ENCODE data around the gene TCL1A.
A peak's percentile ranks its signal among the peaks of the same experiment; 100 is the strongest.
"Not testable (repeated sequence)": the region's sequence is repeated elsewhere in the genome, so short reads cannot be mapped to it uniquely, and the experiment has no call there.

The TCL1A gene, protein sequence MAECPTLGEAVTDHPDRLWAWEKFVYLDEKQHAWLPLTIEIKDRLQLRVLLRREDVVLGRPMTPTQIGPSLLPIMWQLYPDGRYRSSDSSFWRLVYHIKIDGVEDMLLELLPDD

DNA sequence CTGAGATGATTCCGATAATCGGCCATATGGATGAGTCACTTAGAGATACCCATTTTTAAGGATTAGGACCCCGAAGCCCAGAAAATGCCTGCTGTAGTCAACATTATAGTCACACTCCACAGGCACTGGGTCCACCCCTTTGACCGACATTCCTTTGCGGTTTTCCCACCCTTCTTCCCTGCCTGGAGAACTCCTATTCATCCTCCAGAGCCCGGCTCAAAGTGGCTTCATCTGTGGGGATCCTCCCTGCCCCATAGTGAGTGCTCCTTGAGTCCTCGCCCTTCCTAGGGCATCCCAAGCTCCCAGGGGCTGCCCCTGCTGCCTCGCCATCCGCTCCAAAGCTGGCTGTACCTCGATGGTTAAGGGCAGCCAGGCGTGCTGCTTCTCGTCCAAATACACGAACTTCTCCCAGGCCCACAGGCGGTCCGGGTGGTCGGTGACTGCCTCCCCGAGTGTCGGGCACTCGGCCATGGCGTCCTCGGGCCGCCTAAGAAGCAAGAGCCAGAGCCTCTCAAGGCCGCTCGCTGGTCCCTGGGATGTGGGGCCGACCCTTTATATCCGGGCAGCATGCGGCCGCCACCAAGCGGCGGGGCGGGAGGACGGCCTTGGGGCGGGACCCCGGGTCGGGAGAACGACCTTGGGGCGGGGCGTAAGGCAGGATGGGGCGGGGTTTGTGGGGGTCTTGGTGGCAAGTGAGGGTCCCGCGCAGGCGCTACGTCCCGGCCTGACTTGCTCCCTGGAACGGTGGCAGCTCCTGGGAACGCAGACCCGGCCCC is at the start of gene TCL1A:
TSS of gene TCL1A (minus strand) at position 530 of the 776 bp plus-strand sequence. CDS start at position 471, 59 bp downstream.
- no peak for DNase-seq (ENCODE audit: low spot score)

DNA sequence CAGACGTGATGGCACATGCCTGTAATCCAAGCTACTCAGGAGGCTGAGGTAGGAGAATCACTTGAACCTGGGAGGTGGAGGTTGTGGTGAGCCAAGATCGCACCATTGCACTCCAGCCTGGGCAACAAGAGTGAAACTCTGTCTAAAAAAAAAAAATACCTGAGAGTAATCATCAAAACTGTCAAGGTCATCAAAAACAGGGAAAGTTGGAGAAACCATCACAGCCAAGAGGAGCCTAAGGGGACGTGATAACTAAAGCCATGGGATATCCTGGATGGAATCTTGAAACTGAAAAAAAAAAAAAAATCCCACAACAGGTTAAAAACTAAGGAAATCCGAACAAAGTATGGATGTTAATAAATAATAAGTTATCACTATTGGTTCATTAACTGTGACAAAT is 49.1 kb upstream of the TCL1A start:
- not testable (repeated sequence) for DNase-seq (ENCODE audit: low spot score)

DNA sequence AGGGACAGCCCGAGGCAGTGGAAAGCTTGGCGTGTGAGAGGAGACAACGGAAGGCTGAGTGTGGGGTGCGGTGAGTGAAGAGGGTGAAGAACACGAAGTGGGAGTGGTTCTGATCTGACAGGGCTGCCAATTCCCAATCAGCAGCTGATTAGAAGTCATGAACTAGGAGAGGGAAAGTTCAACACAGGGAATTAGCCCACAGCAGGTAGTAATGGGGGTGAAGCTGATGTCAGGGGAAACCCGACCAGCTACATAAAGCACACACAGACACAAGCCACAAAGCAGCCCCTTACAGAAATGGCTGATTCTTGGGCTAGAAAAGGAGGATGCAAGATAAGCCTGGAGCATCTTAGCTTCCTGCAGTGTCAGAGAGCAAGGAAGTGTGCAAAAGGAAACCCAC is 47.5 kb upstream of the TCL1A start:
- DNase-seq (ENCODE audit: low spot score) = no peak

DNA sequence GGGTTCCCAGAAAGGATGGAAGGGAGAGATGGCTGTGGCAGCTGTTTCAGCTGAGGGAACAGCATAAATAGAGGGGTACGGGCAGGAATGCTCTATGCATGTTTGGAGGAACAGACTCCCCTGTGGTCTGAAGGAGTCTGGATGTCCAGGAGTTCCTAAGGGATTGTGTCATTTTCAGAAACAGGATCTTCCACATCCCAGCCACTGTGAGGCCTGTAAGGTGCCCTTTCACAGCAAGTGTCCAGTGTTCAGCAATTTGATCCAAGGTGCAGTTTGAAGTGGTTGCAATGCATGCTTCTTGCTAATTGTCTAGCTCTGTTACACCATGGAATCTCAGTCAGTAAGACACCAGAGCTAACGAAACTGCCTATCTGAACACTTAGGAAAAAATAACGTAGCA is 46.7 kb upstream of the TCL1A start:
- no peak for DNase-seq (ENCODE audit: low spot score)

DNA sequence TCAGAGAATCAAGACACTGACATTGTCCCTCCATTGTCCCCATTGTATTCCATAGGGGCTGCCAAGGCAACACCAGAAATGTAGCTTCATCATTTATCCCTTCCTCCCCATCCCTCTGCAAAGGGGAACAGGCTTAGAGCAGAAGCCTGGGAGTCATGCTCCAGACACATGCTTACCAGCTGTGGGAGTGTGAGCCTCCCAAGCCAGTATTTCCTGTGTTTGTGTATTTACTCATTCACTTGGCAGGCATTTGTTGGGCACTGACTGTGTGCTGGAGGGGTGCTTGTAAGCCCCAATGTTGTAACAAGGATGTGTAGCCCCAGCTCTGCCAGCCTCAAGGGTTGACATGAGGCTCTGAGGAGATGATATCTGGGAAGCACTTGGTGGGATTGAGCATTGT is 46.0 kb upstream of the TCL1A start:
- no peak for DNase-seq (ENCODE audit: low spot score)

DNA sequence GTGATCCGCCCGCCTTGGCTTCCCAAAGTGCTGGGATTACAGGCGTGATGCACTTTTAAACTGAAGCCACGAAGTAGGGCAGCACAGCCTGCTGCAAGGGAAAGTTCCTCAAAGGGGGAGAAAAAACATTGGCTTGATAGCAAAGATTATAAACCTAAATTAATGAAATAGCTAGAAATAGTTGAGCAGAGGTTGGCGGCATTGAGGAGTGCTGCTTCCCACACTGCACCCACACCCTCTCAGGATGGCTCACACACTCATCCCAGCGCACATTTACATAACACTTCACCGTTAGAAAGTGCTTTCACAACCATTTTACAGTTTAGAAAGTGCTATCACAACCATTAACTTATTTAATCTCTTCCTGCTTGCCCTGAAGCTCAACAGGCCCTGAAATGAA is 44.4 kb upstream of the TCL1A start:
- DNase-seq (ENCODE audit: low spot score) = peak; percentile 80

DNA sequence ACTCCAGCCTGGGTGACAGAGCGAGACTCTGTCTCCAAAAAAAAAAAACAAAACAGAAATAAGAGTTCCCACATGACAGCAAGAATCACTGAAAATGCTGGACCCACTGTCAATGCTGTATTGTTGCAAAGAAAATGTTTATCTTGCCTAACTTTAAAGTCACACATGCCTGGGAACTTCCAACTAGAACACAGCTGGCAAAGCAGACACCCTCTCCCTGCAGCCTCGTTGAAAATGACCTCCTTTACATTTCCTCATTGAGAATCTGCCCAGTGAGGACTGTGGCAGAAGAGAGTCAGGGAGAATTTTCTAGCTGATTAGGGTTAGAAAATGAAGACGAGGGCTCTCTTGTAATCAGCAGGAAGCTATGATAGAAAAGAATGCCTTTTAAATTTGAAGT is 42.8 kb upstream of the TCL1A start:
- no peak for DNase-seq (ENCODE audit: low spot score)

DNA sequence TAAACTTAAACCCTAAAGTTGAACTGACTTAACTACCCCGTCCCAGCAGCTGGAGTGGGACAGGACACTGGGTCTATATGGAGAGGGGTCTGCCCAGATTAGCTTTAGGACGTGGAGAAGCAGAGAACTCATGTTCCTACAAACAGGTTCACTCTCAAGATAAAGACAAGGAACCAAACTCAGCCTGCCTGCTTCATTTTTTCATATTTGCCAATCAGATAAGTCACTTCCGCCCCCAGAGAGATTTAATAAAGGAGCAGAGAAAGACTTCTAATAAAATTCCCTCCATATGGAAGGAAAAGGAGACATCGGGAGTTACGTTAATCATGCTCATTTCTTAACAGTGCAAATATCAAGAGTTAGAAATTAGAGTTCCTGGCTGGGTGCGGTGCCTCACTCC is 42.2 kb upstream of the TCL1A start:
- DNase-seq (ENCODE audit: low spot score) = peak; percentile 38

DNA sequence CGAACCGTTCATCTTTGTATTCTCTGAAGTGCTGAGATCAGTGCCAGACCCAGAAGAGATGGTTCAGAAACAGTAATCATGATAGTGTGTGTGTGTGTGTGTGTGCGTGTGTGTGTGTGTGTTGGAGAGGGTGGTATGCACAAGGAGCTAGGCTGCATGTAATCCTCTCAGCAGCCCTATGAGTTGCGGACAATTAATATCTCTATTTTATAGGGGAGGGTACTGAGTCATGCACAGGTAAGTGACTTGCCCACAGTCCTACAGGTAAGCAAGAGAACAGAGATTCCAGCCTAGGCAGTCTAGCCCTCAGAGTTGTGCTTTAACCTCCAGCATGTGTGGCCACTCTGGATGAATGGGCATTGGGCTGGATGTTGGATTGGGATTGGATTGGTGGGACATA is 27.9 kb upstream of the TCL1A start:
- DNase-seq (ENCODE audit: low spot score) = no peak

DNA sequence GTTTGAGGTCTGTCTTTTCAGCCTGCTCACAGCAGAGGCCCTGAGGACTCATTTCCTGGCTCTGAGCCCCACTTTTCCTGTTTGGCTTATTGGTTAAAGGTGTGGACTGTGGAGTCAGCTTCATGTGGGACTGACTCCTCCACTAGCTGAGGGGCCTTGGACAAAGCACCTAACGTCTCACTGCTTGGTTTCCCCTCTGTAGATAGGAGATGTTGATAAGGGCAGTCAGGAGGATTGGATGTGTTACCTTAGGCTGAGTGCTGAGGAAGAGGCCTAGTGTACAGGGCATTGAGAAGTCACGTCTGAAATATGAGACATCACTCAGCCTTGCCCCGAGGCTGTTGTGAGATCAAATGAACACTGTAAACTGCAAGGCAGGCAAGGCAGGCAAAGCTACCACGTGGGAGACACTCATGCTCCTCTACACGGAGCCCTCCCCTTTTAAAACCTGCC is 27.1 kb upstream of the TCL1A start:
- no peak for DNase-seq (ENCODE audit: low spot score)

DNA sequence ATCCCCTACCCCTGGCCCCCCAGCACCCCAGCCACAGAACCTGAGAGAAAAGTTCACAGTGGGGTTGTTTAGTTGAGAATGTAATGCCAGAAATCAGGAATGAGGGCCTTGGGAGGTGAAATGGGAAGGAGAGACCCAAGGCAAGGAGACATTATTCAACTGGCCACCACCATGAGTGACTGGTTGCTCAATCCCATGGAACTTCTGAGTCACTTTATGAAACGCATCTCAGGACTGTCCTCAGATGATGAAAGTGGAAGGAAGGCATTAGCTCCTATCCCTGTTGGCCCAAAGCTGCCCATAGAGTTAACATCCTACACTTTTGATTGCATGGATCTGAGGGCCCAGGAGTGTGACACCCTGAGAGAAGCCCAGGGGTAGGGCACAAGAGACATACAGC is 25.4 kb upstream of the TCL1A start:
- no peak for DNase-seq (ENCODE audit: low spot score)

DNA sequence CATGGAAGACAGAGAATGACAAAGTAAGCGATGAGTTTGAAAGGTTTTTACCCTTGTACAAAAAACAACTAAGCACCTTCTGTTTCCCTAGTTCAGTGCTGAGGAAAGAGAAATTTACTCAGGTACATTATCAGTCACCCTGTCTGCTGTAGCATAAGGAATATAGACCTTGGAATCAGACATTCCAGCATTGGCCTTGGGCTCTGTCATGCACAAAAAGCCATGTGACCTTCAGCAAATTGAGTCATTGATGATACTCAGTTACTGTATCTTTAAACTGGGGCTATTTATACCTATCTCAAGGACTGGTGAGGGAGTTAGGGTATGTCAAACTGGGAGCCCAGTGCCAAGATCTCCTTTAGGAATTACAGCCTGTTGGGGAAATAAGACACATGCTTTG is 19.3 kb upstream of the TCL1A start:
- DNase-seq (ENCODE audit: low spot score) = no peak

DNA sequence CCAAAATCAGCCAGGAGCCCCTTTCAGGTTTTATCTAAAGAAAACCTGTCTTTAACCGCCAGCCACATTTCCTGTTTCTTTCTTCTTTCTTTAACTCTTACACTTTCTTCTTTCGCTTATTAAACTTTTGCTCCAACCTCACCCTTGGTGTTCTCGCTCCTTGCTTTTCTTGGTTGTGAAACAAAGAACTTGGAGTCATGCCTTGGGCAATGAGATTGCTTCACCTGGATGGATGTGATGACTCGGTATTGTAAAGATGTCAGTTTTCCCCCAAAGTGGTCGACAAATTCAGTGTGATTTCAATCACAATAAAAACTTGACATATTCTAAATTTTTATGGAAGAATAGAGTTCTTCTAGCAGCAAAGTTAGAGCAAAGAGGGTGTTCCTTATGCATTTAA is 16.2 kb upstream of the TCL1A start:
- no peak for DNase-seq (ENCODE audit: low spot score)

DNA sequence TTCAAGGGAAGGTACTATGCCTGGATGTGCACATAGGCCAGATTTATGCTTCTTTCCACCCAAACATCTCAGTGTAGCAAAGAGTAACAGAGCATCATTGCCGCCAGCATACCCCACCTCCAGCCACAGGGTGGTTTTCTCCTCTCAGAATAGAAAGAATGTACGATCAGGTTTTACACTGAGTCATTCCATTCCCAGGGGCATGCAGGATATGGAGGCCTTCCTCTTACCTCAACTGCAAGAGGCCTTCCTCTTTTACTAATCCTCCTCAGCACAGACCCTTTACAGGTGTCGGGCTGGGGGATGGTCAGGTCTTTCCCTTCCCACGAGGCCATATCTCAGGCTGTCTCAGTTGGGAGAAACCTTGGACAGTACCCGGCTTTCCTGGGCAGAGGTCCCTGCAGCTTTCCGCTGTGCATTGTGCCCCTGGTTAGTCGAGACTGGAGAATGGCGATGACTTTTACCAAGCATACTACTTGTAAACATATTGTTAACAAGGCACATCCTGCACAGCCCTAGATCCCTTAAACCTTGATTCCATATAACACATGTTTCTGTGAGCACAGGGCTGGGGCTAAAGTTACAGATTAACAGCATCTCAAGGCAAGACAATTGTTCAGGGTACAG is 15.6 kb upstream of the TCL1A start:
- DNase-seq (ENCODE audit: low spot score) = not testable (repeated sequence)

DNA sequence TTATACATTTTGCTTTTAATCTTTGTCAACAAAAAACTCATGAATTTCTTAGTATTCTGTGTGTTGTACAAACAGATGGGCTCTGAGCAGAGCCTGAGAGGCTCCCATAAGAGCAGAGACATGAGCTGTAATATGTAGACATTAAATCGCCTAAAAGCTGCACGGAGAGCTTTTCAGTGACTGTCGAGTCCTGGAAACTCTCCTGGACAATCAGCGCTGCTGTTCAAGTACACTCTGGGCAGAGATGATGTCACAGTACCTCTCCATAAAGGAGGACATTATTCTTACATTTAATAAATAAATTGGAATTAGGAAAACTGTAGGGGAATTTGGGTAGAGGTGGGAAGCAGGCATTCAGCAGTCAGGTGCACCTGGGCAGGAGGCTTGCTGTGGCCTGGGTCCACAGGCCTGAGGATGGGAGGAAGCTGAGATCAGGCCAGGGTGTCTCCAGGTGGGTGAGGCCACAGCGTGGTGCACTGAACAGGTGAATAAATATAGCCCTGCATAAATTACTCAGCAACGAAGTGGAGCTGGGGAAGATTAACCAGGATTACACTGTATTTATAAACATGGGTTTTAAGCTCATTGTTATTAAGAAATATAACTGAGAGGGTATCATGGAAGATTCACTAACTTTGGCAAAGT is 13.3 kb upstream of the TCL1A start:
- no peak for DNase-seq (ENCODE audit: low spot score)

DNA sequence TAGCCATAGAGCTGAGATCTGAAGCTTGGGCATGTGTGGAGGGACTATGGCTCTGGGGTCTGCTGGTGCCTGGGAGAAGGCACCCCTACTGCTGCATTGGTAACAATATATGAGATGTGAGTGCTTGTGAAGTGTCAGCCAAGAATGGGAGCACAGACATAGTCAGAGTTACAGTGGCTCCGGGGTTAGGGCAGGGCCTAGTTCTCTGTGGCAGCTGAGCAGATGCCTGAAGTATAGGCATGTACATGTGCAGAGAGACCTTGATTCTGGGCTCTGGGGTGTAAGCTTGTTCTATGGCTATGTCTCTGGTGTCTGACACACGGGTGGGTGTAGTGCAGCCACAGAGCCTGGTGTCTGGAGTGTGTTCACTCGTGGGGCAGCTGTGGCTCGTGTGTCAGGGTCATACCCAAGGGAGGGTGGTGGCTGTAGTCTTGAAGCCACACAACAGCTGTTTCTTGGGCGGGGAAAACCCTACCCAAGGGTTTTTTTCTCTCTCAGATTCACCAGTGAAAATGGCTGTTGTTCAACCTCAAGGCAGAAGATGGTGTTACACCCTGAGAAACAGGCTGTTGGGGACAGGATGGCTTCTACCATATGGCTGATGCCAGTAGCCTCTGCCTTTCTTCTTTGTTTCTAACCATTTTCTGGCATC is 11.9 kb upstream of the TCL1A start:
- DNase-seq (ENCODE audit: low spot score) = no peak

DNA sequence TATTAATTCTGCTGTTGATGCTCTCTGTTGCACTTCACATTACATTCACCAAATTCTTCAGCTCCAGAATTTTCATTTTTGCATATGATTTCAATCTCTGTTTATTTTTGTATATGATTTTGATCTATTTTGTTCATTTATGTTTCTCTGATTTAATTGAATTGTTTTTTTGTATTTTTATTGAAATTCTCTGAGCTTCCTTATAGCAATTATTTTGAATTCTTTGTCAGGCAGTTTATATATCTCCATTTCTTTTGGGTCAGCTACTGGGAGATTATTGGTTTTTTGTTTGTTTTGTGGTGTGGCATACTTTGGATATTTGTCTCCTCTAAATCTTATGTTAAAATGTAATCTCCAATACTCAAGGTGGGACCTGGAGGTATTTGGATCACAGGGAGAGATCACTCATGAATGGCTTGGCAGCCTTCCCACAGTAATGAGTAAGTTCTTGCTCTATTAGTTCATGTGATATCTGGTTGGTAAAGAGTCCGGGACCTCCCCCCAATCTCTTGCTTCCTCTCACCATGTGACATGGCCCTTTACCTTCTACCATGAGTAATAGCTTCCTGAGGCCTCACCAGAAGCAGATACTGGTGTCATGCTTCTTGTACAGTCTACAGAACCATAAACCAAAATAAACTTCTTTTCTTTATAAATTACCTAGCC is 8.7 kb upstream of the TCL1A start:
- DNase-seq (ENCODE audit: low spot score) = no peak

DNA sequence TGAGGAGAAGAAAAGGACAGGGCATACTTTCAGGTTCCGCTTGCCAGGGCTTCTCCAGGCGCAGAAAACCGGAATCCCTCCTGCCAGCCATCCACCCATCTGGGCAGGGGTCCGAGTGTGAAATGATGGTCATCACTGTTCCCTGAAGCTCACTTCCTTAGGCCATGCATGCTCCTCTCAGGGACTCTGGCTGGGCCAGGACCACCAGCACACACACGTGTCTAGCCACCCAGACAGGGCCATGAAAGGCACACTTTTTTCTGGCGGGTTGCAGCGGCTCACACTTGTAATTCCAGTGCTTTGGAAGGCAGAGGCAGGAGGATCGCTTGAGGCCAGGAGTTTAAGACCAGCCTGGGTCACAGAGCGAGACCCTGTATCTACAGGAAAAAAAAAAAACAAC is 1.5 kb downstream of the TCL1A start:
- DNase-seq (ENCODE audit: low spot score) = no peak

DNA sequence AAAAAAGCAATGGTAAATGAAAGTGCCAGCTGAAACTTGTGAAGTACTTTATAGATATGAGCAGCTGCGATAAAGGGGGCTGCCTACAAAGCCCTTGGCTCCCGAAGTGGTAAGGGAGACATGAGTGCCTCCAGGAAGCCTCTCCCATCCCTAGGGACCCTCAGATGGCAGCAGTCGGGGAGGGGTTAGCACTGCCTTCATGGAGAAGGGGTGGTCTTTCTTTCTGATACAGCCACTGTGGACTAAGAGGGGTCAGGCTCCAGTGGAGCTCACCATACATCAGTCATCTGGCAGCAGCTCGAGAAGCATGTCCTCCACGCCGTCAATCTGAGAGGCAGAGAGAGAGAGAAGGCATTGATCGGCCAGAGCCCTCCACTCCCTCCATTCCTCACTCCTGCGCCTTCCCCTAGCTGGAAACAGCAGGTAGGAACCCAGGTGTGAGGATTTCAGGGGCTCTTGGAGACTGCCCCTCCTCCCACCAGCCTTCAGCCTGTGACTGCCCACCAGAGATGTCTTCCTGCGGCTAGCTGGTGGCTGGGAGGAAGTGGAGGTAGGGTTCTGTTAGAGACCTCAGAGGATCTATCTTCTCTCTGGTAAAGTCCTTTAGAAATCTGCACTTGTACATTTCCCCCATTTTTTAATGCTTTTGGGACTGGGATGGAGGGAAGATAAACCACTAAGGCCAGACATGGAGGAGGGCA is 2.3 kb downstream of the TCL1A start:
- no peak for DNase-seq (ENCODE audit: low spot score)

DNA sequence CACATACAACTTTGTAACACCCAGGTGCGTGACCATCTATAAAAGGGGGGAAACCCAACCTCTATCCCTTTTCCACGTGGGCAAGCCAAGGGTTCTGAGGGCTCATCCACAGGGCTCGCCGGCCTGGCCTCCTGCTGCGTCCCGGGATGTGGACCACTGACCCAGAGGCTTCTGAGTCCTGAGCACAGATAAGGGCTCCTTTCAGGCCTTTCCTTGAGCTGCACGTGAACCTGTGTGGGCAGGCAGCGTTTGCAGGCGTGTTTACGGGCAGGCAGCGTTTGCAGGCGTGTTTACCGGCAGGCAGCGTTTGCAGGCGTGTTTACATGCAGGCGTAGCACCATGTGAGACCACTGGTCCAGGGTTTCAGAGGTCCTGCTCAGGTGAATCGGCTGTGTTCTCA is 3.8 kb downstream of the TCL1A start:
- DNase-seq (ENCODE audit: low spot score) = no peak

DNA sequence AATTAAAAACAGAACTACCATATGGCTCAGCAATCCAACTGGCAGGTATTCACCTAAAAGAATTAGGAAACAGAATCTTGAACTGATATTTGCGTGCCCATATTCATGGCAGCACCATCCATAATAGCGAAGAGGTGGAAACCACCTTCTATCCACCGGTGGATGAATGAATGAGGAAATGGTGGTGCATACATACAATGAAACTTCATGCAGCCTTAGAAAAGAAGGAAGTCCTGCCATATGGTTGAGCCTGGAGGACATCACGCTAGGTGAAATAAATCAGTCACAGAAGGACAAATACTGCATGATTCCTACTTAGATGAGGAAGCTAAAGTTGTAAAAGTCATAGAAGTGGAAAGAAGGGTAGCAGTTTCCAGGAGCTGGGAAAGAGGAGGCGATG is 6.6 kb downstream of the TCL1A start:
- no peak for DNase-seq (ENCODE audit: low spot score)
